Smooth muscle cell (in vitro differentiated cells): ENCODE results near the gene CKM. TPM values are rescaled to one million over a fixed set of nuclear protein-coding genes. Genes with fewer than 3 reads are reported as not detected.

Experiments used
- DNase-seq: peaks from one replicate; lab custom pipeline; 2025; ENCODE audit not compliant: unreplicated experiment; lab: John Stamatoyannopoulos, UW
- H2AFZ ChIP-seq: fragments of 200-600 bp; sonication (generic); 2 replicates; pipeline ENCODE4 v1.6.0; 2016; ENCODE audit warnings: antibody characterized with exemption, low read depth, mild to moderate bottlenecking
- H3F3A ChIP-seq: fragments of 200-600 bp; sonication (generic); 2 replicates; pipeline ENCODE4 v1.6.0; 2017; ENCODE audit warnings: antibody characterized with exemption, low read depth
- H3K27ac ChIP-seq: fragments of 200-600 bp; sonication (generic); 2 replicates; pipeline ENCODE4 v1.5.1; 2016; ENCODE audit warnings: low read depth, mild to moderate bottlenecking
- H3K27me3 ChIP-seq: fragments of 200-600 bp; sonication (generic); 2 replicates; pipeline ENCODE4 v1.6.1; 2016; ENCODE audit warnings: low read depth, mild to moderate bottlenecking
- H3K36me3 ChIP-seq: fragments of 200-600 bp; sonication (generic); 2 replicates; pipeline ENCODE4 v1.5.1; 2016; ENCODE audit warnings: low read depth
- H3K4me1 ChIP-seq: fragments of 200-600 bp; sonication (generic); 2 replicates; pipeline ENCODE4 v1.5.1; 2016; ENCODE audit warnings: low read depth
- H3K4me2 ChIP-seq: fragments of 200-600 bp; sonication (generic); 2 replicates; pipeline ENCODE4 v1.6.0; 2016; ENCODE audit warnings: mild to moderate bottlenecking
- H3K4me3 ChIP-seq: fragments of 200-600 bp; sonication (generic); 2 replicates; pipeline ENCODE4 v1.5.1; 2016; ENCODE audit warnings: mild to moderate bottlenecking
- H3K79me2 ChIP-seq: fragments of 200-600 bp; sonication (generic); 2 replicates; pipeline ENCODE4 v1.6.0; 2016; ENCODE audit warnings: low read depth, mild to moderate bottlenecking
- H3K9ac ChIP-seq: fragments of 200-600 bp; sonication (generic); 2 replicates; pipeline ENCODE4 v1.6.0; 2016; ENCODE audit warnings: low read depth
- H3K9me3 ChIP-seq: fragments of 200-600 bp; sonication (generic); replicated peaks from 2 replicates; pipeline ENCODE4 v1.5.1; 2016; ENCODE audit warnings: low read depth
- H4K20me1 ChIP-seq: fragments of 200-600 bp; sonication (generic); 2 replicates; pipeline ENCODE4 v1.6.0; 2016; ENCODE audit warnings: low read depth
- WGBS: methylation state at CpG from one replicate; pipeline ENCODE4 v1.1.7; 2016; ENCODE audit warnings: low lambda C conversion rate; 5-methylcytosine and 5-hydroxymethylcytosine counted together
- polyA plus RNA-seq: library from polyadenylated mRNA; unstranded; fragments of >200 nt; fragmentation: Nextera tagmentation; extraction: Ambion mirVana; gene quantifications from 2 replicates; pipeline ENCODE4 v1.2.1, GENCODE V29; 2016
- total RNA-seq: library from RNA; depleted of rRNA; stranded (reverse); fragments of >200 nt; gene quantifications from 2 replicates; pipeline ENCODE4 v1.2.3, GENCODE V29; 2014
- TF ChIP-seq, protein P1 (sequence below): fragments of 200-600 bp; sonication (generic); IDR thresholded peaks from 2 replicates; pipeline ENCODE4 v1.5.1; 2017; ENCODE audit warnings: borderline replicate concordance, mild to moderate bottlenecking, antibody characterized with exemption; ENCODE audit not compliant: insufficient read depth, poor library complexity, severe bottlenecking

CKM gene
- total and polyA plus RNA-seq, 2 experiments from 2014 or later, result not detected

DNA sequence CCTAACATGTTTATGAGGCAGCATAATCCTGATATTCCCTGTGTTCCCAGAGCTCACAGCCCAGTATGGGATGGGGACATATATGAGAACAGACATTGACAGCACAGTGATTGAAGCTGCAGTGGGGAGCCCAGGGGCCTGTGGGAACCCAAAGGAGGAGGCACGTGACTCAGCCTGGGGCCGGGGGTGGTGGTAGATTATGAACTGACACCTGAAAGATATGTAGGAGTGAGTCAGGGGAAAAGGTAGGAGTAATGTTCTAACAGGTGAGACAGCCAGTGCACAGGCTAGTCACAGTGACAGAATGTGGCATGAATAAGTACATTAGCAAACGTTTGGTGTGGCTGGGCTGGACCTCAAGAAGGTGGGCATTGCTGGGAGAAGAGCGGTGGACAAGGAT lies 29.0 kb downstream of the CKM start:
- TF ChIP-seq, protein P1, sequence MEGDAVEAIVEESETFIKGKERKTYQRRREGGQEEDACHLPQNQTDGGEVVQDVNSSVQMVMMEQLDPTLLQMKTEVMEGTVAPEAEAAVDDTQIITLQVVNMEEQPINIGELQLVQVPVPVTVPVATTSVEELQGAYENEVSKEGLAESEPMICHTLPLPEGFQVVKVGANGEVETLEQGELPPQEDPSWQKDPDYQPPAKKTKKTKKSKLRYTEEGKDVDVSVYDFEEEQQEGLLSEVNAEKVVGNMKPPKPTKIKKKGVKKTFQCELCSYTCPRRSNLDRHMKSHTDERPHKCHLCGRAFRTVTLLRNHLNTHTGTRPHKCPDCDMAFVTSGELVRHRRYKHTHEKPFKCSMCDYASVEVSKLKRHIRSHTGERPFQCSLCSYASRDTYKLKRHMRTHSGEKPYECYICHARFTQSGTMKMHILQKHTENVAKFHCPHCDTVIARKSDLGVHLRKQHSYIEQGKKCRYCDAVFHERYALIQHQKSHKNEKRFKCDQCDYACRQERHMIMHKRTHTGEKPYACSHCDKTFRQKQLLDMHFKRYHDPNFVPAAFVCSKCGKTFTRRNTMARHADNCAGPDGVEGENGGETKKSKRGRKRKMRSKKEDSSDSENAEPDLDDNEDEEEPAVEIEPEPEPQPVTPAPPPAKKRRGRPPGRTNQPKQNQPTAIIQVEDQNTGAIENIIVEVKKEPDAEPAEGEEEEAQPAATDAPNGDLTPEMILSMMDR, result no peak
- no peaks in the 10 kb centered on the region for H3K79me2 ChIP-seq
- H3K4me2 ChIP-seq, result no peak overlapping the region
- H3K9me3 ChIP-seq, result no peaks in the 10 kb centered on the region
- DNase-seq, result no peak
- no peak overlapping the region for H2AFZ ChIP-seq
- H3K4me3 ChIP-seq, result no peak overlapping the region
- no peaks in the 10 kb centered on the region for H3F3A ChIP-seq
- H3K27me3 ChIP-seq, result no peaks in the 10 kb centered on the region
- H3K9ac ChIP-seq, result no peak overlapping the region
- no peaks in the 10 kb centered on the region for H3K4me1 ChIP-seq
- 79% methylated on average over 4 of the region's 4 CpGs for WGBS
- H3K27ac ChIP-seq, result no peak overlapping the region
- H3K36me3 ChIP-seq, result peaks cover 18% of the 10 kb centered on the region
- H4K20me1 ChIP-seq, result no peaks in the 10 kb centered on the region

DNA sequence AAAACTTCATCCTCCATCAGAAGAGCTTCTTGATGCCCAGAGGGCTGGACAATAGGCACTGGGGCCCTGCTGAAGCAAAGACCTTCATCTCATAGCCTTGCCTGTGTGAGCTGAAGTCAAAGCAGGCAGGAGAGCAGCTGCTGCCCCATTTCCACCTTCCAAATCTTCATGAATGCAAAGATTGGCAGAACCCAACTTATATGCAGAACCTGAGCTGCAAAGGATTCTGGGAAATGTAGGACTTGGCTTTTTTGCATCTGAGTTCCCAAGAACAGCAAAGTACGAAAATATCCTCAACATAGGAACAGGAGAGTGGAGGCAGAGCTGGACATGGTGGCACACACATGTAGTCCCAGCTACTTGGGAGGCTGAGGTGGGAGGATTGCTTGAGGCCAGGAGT lies 30.8 kb downstream of the CKM start:
- peaks cover 18% of the 10 kb centered on the region for H3K36me3 ChIP-seq
- H3K4me3 ChIP-seq, result no peak overlapping the region
- no peaks in the 10 kb centered on the region for H3K9me3 ChIP-seq
- H4K20me1 ChIP-seq, result no peaks in the 10 kb centered on the region
- TF ChIP-seq, protein P1, result no peak
- H3K27me3 ChIP-seq, result no peaks in the 10 kb centered on the region
- no peak for DNase-seq
- no peak overlapping the region for H3K4me2 ChIP-seq
- no peak overlapping the region for H3K9ac ChIP-seq
- no peak overlapping the region for H2AFZ ChIP-seq
- H3K4me1 ChIP-seq, result no peaks in the 10 kb centered on the region
- WGBS, result 96% methylated on average over 1 of the region's 1 CpG
- no peaks in the 10 kb centered on the region for H3F3A ChIP-seq
- H3K27ac ChIP-seq, result no peak overlapping the region
- no peaks in the 10 kb centered on the region for H3K79me2 ChIP-seq

DNA sequence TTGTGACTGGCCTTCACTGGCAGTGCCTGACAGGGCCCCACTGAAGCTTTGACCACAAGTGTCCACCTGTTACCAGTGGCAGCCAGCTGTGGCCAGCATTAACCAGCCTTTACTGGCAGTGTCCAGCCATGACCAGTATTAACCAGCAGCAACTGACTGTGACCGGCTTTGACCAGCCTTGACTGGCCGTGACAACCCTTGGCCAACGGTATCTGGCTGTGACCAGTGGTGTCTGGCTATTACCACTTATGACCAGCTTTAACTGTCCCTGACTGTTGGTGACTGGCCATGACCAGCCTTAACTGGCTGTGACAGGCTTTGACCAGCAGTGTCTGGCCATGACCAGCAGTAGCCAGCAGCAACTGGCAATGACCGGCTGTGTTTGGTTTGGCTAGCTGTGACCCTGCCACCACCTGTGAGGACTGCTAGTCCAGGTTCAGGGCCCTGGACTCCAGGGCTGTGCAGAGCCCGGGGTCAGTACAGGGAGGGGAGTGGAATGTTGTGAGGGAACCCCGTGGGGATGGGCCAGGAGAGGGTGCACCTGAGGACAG lies 32.2 kb downstream of the CKM start:
- Histone ChIP-seq H3K4me1 (no peaks in the 10 kb centered on the region), H3K27me3 (no peaks in the 10 kb centered on the region), H4K20me1 (no peaks in the 10 kb centered on the region), H3K4me2 (no peak overlapping the region), H2AFZ (no peak overlapping the region), H3K27ac (no peak overlapping the region), H3K9ac (no peak overlapping the region), H3K4me3 (no peak overlapping the region), H3F3A (no peaks in the 10 kb centered on the region), H3K36me3 (peaks cover 14% of the 10 kb centered on the region), H3K9me3 (no peaks in the 10 kb centered on the region), H3K79me2 (no peaks in the 10 kb centered on the region)
- 98% methylated on average over 6 of the region's 6 CpGs for WGBS
- no peak for DNase-seq
- TF ChIP-seq, protein P1, result no peak

DNA sequence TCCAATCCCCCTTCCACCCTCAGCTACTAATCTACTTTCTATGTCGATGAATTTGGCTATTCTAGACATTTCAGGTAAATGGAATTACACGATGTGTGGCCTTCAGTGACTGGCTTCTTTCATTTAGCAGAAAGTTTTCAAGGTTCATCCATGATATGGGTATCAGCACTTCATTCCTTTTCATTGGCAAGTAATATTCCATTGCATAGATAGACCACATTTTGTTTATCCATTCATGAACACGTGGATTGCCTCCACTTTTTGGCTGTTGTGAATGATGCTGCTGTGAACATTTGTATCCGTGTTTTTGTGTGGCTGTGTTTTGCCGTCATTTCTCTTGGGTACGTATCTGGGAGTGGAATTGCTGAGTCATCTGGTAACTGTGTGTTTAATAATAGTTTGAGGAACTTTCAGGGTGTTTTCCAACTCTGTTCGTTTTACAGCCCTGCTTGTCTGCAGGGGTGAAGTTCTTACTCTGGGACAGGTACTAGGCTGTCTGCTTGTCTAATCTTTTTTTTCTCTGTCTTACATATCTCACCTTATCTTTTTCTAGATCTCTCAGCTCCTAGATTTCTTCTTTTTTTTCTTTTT lies 39.1 kb downstream of the CKM start:
- Histone ChIP-seq H3K4me2 (no peak overlapping the region), H3F3A (peaks cover 24% of the 10 kb centered on the region), H3K4me1 (no peaks in the 10 kb centered on the region), H3K9me3 (peaks cover 2% of the 10 kb centered on the region), H4K20me1 (no peaks in the 10 kb centered on the region), H3K27me3 (no peaks in the 10 kb centered on the region), H3K9ac (no peak overlapping the region), H3K79me2 (no peaks in the 10 kb centered on the region), H3K27ac (no peak overlapping the region), H3K4me3 (no peak overlapping the region), H3K36me3 (no peaks in the 10 kb centered on the region), H2AFZ (no peak overlapping the region)
- 81% methylated on average over 7 of the region's 7 CpGs for WGBS
- no peak for DNase-seq
- TF ChIP-seq, protein P1, result no peak
